ENCODE data around the gene ELFN2.

- TF ChIP-seq CTCF (conservative IDR thresholded peaks at IDR 0.05; ENCODE audit: low read depth, low read length), result no peak
- TF ChIP-seq EZH2 (IDR thresholded peaks at IDR 0.05; ENCODE audit: low read length, unreplicated experiment), result no peak
- TF ChIP-seq EZH2phosphoT487 (IDR thresholded peaks at IDR 0.05; ENCODE audit: borderline replicate concordance, low read length), result no peak
Observed at GRCh38 chr22:37445501-37445900, 18.2 kb upstream of the ELFN2 start.
